B cell (primary cell): ENCODE data around the gene MAN1B1. TPM values are rescaled to one million over a fixed set of nuclear protein-coding genes. Genes with fewer than 3 reads are reported as not detected.

Source experiments
- ATAC-seq: fragments of 200-7000 bp; cut with Tn5 transposase; one replicate; pipeline ENCODE4 v1.10.0; 2021; ENCODE audit warnings: low read depth, mild to moderate bottlenecking, moderate number of reproducible peaks, moderate library complexity
- CTCF ChIA-PET: fragments of 350-600 bp; sonication (Branson Sonifier 250); formaldehyde crosslinking; loops from one replicate; lab custom pipeline; 2021; ENCODE audit warnings: antibody characterized with exemption, inconsistent platforms; lab: Charles Lee
- POLR2A ChIA-PET: fragments of 350-600 bp; sonication (Branson Sonifier 250); formaldehyde crosslinking; loops from one replicate; lab custom pipeline; 2021; ENCODE audit warnings: antibody characterized with exemption; lab: Charles Lee
- DNase-seq: peaks from one replicate; pipeline ENCODE4 v3.0.0; 2013
- H2AFZ ChIP-seq: 2 replicates; pipeline ENCODE4 v1.6.1; 2012; ENCODE audit warnings: mild to moderate bottlenecking, low read depth, low read length; ENCODE audit not compliant: insufficient read depth, poor library complexity, severe bottlenecking
- H3K27ac ChIP-seq, 2 donors: 1 replicate in 1 of 2; 2 replicates in 1 of 2; pipeline ENCODE4 v1.5.1; 2012 to 2013; ENCODE audit warnings: low read length in 2 of 2, mild to moderate bottlenecking in 2 of 2, moderate library complexity in 1 of 2
- H3K27me3 ChIP-seq, 4 experiments: fragments of 200-600 bp in 1 of 4; sonication (generic) in 1 of 4; replicated peaks in 1 of 4; 1 replicate in 2 of 4; 2 replicates in 2 of 4; pipeline versions ENCODE4 v1.6.1 to v1.7.0; 2013 to 2016; ENCODE audit warnings: low read length in 3 of 4, mild to moderate bottlenecking in 2 of 4, mixed read lengths in 1 of 4, moderate library complexity in 1 of 4; ENCODE audit not compliant: insufficient read depth in 4 of 4, control insufficient read depth in 3 of 4; ENCODE audit errors: control extremely low read depth in 1 of 4
- H3K36me3 ChIP-seq, 2 experiments: replicated peaks in 1 of 2; 1 replicate in 1 of 2; 2 replicates in 1 of 2; pipeline versions ENCODE4 v1.6.1 to v1.7.1; 2013; ENCODE audit warnings: low read length in 1 of 2; ENCODE audit not compliant: insufficient read depth in 2 of 2, control insufficient read depth in 1 of 2; ENCODE audit errors: control extremely low read depth in 1 of 2, extremely low read depth in 1 of 2
- H3K4me1 ChIP-seq, 2 donors: fragments of 200-600 bp in 1 of 2; sonication (generic) in 1 of 2; 1 replicate in 1 of 2; 2 replicates in 1 of 2; pipeline versions ENCODE4 v1.5.1 to v1.6.1; 2013 to 2017; ENCODE audit warnings: low read length in 2 of 2; ENCODE audit not compliant: control insufficient read depth in 2 of 2, insufficient read depth in 2 of 2
- H3K4me2 ChIP-seq: replicated peaks from 2 replicates; pipeline ENCODE3; 2012; ENCODE audit warnings: mild to moderate bottlenecking, low read depth, low read length; ENCODE audit not compliant: poor library complexity, severe bottlenecking
- H3K4me3 ChIP-seq, 5 experiments: fragments of 200-600 bp in 1 of 5; sonication (generic) in 1 of 5; 1 replicate in 3 of 5; 2 replicates in 2 of 5; pipeline versions ENCODE4 v1.5.1 to v1.7.0; 2011 to 2016; ENCODE audit warnings: low read length in 4 of 5, mild to moderate bottlenecking in 4 of 5, low read depth in 2 of 5, control low read depth in 1 of 5, moderate library complexity in 1 of 5; ENCODE audit not compliant: insufficient read depth in 1 of 5; ENCODE audit errors: control extremely low read depth in 1 of 5, extremely low read depth in 1 of 5
- H3K79me2 ChIP-seq: fragments of 200-600 bp; sonication (generic); one replicate; pipeline ENCODE4 v1.6.0; 2016; ENCODE audit warnings: low read length; ENCODE audit not compliant: control insufficient read depth, insufficient read depth
- H3K9ac ChIP-seq: fragments of 200-600 bp; sonication (generic); 2 replicates; pipeline ENCODE4 v1.6.1; 2017; ENCODE audit warnings: mild to moderate bottlenecking, low read length, moderate library complexity
- H3K9me3 ChIP-seq, 3 donors: one replicate each; pipeline versions ENCODE4 v1.6.1 to v1.7.1; 2013; ENCODE audit warnings: low read length in 2 of 3; ENCODE audit not compliant: control insufficient read depth in 2 of 3, insufficient read depth in 1 of 3; ENCODE audit errors: control extremely low read depth in 1 of 3
- H4K20me1 ChIP-seq: 2 replicates; pipeline ENCODE4 v1.6.0; 2012; ENCODE audit warnings: mild to moderate bottlenecking, low read length; ENCODE audit not compliant: insufficient read depth, control insufficient read depth, poor library complexity, severe bottlenecking
- H3K27ac Mint-ChIP-seq: one replicate; pipeline ENCODE4 v1.8.0; 2021; ENCODE audit warnings: mixed read lengths
- H3K27me3 Mint-ChIP-seq: one replicate; pipeline ENCODE4 v1.8.0; 2021; ENCODE audit warnings: mixed read lengths
- H3K4me1 Mint-ChIP-seq: one replicate; pipeline ENCODE4 v1.8.0; 2021; ENCODE audit warnings: mixed read lengths
- H3K4me3 Mint-ChIP-seq: one replicate; pipeline ENCODE4 v1.8.0; 2021; ENCODE audit warnings: mixed read lengths
- H3K9me3 Mint-ChIP-seq: one replicate; pipeline ENCODE4 v1.8.0; 2022; ENCODE audit warnings: mixed read lengths; ENCODE audit not compliant: insufficient read depth
- EZH2 ChIP-seq: IDR thresholded peaks from 2 replicates; pipeline ENCODE4 v1.6.1; 2012; ENCODE audit warnings: borderline replicate concordance, low read depth, mild to moderate bottlenecking, moderate library complexity, low read length; ENCODE audit not compliant: insufficient read depth, poor library complexity, severe bottlenecking
- WGBS: methylation state at CpG from one replicate; pipeline ENCODE4 v1.1.5; 2013; ENCODE audit warnings: missing lambda C conversion rate; ENCODE audit not compliant: insufficient coverage; 5-methylcytosine and 5-hydroxymethylcytosine counted together
- intact Hi-C: fragments of 100-400 bp; cut with micrococcal nuclease; formaldehyde crosslinking; loops from one replicate; pipeline ENCODE4 v1.10.0; 2022
- polyA plus RNA-seq: library from polyadenylated mRNA; depleted of rRNA; stranded (reverse); fragments of >200 nt; gene quantifications from 2 replicates; pipeline ENCODE4 v1.2.3, GENCODE V29; 2012
- total RNA-seq, 2 donors: library from RNA; stranded (reverse); fragments of 120-200 nt in 1 of 2; gene quantifications; 1 replicate in 1 of 2; 2 replicates in 1 of 2; pipeline versions ENCODE4 v1.2.3 to v1.2.4, GENCODE V29; 2013 to 2022
- TF ChIP-seq, protein P1 (sequence below): fragments of 200-600 bp; IDR thresholded peaks from one replicate; pipeline ENCODE4 v1.8.0; 2022; ENCODE audit warnings: antibody characterized with exemption, mild to moderate bottlenecking

Gene MAN1B1
- total and polyA plus RNA-seq, 2 donors (not counting 1 experiment from before 2014, with no cell fraction given), result 47.0 to 68.4 TPM

DNA sequence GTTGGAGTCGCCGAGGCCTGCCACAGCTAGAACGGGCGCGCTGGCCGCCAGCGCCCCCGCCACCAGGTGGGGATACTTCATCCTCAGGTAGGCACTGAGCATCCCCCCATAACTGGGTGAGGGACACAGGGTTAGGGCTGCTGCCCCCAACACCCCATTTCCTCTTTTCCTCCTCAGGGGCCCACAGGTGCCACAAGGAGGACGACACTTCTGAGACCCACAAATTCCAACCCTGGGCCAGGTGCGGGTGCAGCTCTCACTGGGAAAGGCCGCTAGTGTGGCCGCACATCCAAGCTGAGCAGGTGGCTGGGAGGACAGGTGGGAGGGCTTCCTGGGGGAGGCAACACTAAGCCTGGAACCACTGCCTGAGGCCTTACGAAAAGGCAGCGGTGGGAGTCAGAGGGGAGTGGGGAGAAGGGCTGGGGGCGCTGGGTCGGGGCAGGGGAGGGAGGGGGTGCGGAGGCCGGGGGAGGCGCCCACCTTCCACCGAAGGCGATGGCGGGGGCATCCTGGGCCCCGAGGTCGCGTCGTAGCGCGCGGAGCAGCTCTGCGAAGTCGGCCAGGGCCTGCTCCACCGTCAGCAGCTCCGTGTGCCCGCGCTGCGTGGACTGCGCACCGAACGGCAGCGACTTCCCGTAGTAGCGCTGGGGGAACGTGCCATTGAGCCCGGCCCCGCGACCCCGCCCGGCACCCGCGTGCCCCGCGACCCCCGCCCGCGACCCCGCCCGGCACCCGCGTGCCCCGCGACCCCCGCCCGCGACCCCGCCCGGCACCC, 26.8 kb downstream of the MAN1B1 start:
- no peak overlapping the region for H3K27ac ChIP-seq
- H3K27me3 ChIP-seq, result no peaks in the 10 kb centered on the region
- no peaks in the 10 kb centered on the region for H3K9me3 ChIP-seq
- H3K4me3 ChIP-seq, result peak overlapping the region in 1 of 5 experiments; percentile 32
- ChIA-PET CTCF (interaction anchor here (1.1 to 1.3 kb wide), 3 partner anchors 17 to 123 kb away, joined by 3 to 6 read pairs (median 4); no protein-coding TSS in a partner anchor), POLR2A (interaction anchor here (0.7 kb wide), 2 partner anchors 107 to 160 kb away, joined by 4 to 6 read pairs; no protein-coding TSS in a partner anchor)
- 29% methylated on average over 60 of the region's 66 CpGs for WGBS
- H3K4me3 Mint-ChIP-seq, result peak overlapping the region; percentile 81
- no peak overlapping the region for H3K9ac ChIP-seq
- peaks cover 10% of the 10 kb centered on the region for H3K4me1 Mint-ChIP-seq
- H3K36me3 ChIP-seq, result peaks cover 0 to 39% of the 10 kb centered on the region in 2 experiments
- peaks cover 14% of the 10 kb centered on the region for H3K79me2 ChIP-seq
- intact Hi-C loops, result loop anchor here (2.0 kb wide), 1 partner anchor 27 kb away; the partner anchor contains the start of gene MAN1B1
- DNase-seq (peak; percentile 52), ATAC-seq (peak; percentile 19)
- no peaks in the 10 kb centered on the region for H3K9me3 Mint-ChIP-seq
- no peak overlapping the region for H3K27ac Mint-ChIP-seq
- no peaks in the 10 kb centered on the region for H3K27me3 Mint-ChIP-seq
- peak overlapping the region; percentile 100 for H3K4me2 ChIP-seq
- H3K4me1 ChIP-seq, result peaks cover 9 to 18% of the 10 kb centered on the region in 2 donors
- no peak overlapping the region for H2AFZ ChIP-seq
- H4K20me1 ChIP-seq, result peaks cover 9% of the 10 kb centered on the region
- TF ChIP-seq, protein P1, sequence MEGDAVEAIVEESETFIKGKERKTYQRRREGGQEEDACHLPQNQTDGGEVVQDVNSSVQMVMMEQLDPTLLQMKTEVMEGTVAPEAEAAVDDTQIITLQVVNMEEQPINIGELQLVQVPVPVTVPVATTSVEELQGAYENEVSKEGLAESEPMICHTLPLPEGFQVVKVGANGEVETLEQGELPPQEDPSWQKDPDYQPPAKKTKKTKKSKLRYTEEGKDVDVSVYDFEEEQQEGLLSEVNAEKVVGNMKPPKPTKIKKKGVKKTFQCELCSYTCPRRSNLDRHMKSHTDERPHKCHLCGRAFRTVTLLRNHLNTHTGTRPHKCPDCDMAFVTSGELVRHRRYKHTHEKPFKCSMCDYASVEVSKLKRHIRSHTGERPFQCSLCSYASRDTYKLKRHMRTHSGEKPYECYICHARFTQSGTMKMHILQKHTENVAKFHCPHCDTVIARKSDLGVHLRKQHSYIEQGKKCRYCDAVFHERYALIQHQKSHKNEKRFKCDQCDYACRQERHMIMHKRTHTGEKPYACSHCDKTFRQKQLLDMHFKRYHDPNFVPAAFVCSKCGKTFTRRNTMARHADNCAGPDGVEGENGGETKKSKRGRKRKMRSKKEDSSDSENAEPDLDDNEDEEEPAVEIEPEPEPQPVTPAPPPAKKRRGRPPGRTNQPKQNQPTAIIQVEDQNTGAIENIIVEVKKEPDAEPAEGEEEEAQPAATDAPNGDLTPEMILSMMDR, result no peak
- no peak for TF ChIP-seq EZH2
